ENCODE results near the gene SYPL1. TPM values are rescaled to one million over a fixed set of nuclear protein-coding genes. Genes with fewer than 3 reads are reported as not detected.

SYPL1 gene
- total and polyA plus RNA-seq, 2 donors (not counting 3 experiments of a cell fraction or from before 2014, with no cell fraction given): 59.8 to 67.1 TPM

- peaks cover 13% of the 10 kb centered on the region for H3K4me1 ChIP-seq (ENCODE audit: control insufficient read depth, extremely low read depth, insufficient read depth, low read length)
- no peaks in the 10 kb centered on the region for H4K20me1 ChIP-seq (replicated peaks; ENCODE audit: control insufficient read depth, extremely low read depth, insufficient read depth, low read length)
- no TSS peak for BruUV-seq (replicated peaks)
- POLR2A ChIA-PET: no interaction called here
- CTCF ChIA-PET: no interaction called here
- dilution Hi-C loops (cut with MboI; ENCODE audit: extremely low pct_ligation_motif_present, low sequenced_read_pairs): no loop called here
- FAIRE-seq (no peak), DNase-seq (ENCODE audit: low read depth, low spot score) (no peak)
- H3K9ac ChIP-seq (replicated peaks; ENCODE audit: extremely low read depth, insufficient read depth, low read length): no peak overlapping the region
- no peak overlapping the region for H3K4me3 ChIP-seq (replicated peaks in 1 of 3; ENCODE audit: insufficient read depth in 1 of 3, low read depth in 1 of 3, low read length in 3 of 3)
- H3K9me1 ChIP-seq (replicated peaks; ENCODE audit: control insufficient read depth, extremely low read depth, insufficient read depth, low read length): no peaks in the 10 kb centered on the region
- no peaks in the 10 kb centered on the region for H3K9me3 ChIP-seq (replicated peaks; ENCODE audit: control insufficient read depth, insufficient read depth, low read length)
- H2AFZ ChIP-seq (ENCODE audit: low read depth, low read length): no peak overlapping the region
- H3K4me2 ChIP-seq (ENCODE audit: insufficient read depth, low read length): no peak overlapping the region
- H3K79me2 ChIP-seq (ENCODE audit: control insufficient read depth, insufficient read depth, low read length): no peaks in the 10 kb centered on the region
- TF ChIP-seq EZH2 (IDR thresholded peaks at IDR 0.05; ENCODE audit: borderline replicate concordance, low read depth, low read length, severe bottlenecking) (no peak), MYC (IDR thresholded peaks at IDR 0.05; ENCODE audit: low read depth, low read length) (no peak), POLR2AphosphoS5 (IDR thresholded peaks at IDR 0.05; ENCODE audit: insufficient read depth, low read depth, low read length) (no peak), GATA2 (IDR thresholded peaks at IDR 0.05; ENCODE audit: insufficient read depth, insufficient read length, low read depth, low read length) (no peak)
- intact Hi-C loops (cut with micrococcal nuclease): no loop called here
- no peaks in the 10 kb centered on the region for H3K27me3 ChIP-seq (ENCODE audit: control insufficient read depth in 2 of 2, insufficient read depth in 2 of 2, low read length in 2 of 2)
- no peak overlapping the region for H3K27ac ChIP-seq (ENCODE audit: insufficient read depth, low read depth, low read length)
- H3K36me3 ChIP-seq (ENCODE audit: control insufficient read depth in 2 of 2, extremely low read depth in 1 of 2, insufficient read depth in 2 of 2, low read length in 2 of 2): no peaks in the 10 kb centered on the region
Observed at GRCh38 chr7:106076537-106076936, 35.6 kb downstream of the SYPL1 start.

- no TSS peak for BruUV-seq (replicated peaks)
- Histone ChIP-seq H3K27me3 (ENCODE audit: control insufficient read depth in 2 of 2, insufficient read depth in 2 of 2, low read length in 2 of 2) (no peaks in the 10 kb centered on the region), H3K9me3 (replicated peaks; ENCODE audit: control insufficient read depth, insufficient read depth, low read length) (no peaks in the 10 kb centered on the region), H2AFZ (ENCODE audit: low read depth, low read length) (no peak overlapping the region), H3K27ac (ENCODE audit: insufficient read depth, low read depth, low read length) (no peak overlapping the region), H3K36me3 (ENCODE audit: control insufficient read depth in 2 of 2, extremely low read depth in 1 of 2, insufficient read depth in 2 of 2, low read length in 2 of 2) (no peaks in the 10 kb centered on the region), H3K9me1 (replicated peaks; ENCODE audit: control insufficient read depth, extremely low read depth, insufficient read depth, low read length) (no peaks in the 10 kb centered on the region), H3K4me3 (replicated peaks in 1 of 3; ENCODE audit: insufficient read depth in 1 of 3, low read depth in 1 of 3, low read length in 3 of 3) (no peak overlapping the region), H4K20me1 (replicated peaks; ENCODE audit: control insufficient read depth, extremely low read depth, insufficient read depth, low read length) (no peaks in the 10 kb centered on the region), H3K4me2 (ENCODE audit: insufficient read depth, low read length) (no peak overlapping the region), H3K9ac (replicated peaks; ENCODE audit: extremely low read depth, insufficient read depth, low read length) (no peak overlapping the region), H3K4me1 (ENCODE audit: control insufficient read depth, extremely low read depth, insufficient read depth, low read length) (peaks cover 19% of the 10 kb centered on the region), H3K79me2 (ENCODE audit: control insufficient read depth, insufficient read depth, low read length) (no peaks in the 10 kb centered on the region)
- TF ChIP-seq JUN (IDR thresholded peaks at IDR 0.05; ENCODE audit: borderline replicate concordance, insufficient read depth, insufficient read length, low read depth): no peak
- no peak for TF ChIP-seq POLR2A (IDR thresholded peaks at IDR 0.05; ENCODE audit: low read depth, low read length)
- TF ChIP-seq FOS (IDR thresholded peaks at IDR 0.05; ENCODE audit: borderline replicate concordance, insufficient read depth, low read length): no peak
- no peak for TF ChIP-seq MYC (IDR thresholded peaks at IDR 0.05; ENCODE audit: low read depth, low read length)
- TF ChIP-seq GATA2 (IDR thresholded peaks at IDR 0.05; ENCODE audit: insufficient read depth, insufficient read length, low read depth, low read length): no peak
- TF ChIP-seq CTCF (IDR thresholded peaks at IDR 0.05; ENCODE audit: extremely low read depth in 1 of 2, insufficient read depth in 1 of 2, low read depth in 1 of 2, low read length in 2 of 2): no peak
- TF ChIP-seq POLR2AphosphoS5 (IDR thresholded peaks at IDR 0.05; ENCODE audit: insufficient read depth, low read depth, low read length): no peak
- no peak for TF ChIP-seq MAX (IDR thresholded peaks at IDR 0.05; ENCODE audit: insufficient read depth, insufficient read length)
- TF ChIP-seq EZH2 (IDR thresholded peaks at IDR 0.05; ENCODE audit: borderline replicate concordance, low read depth, low read length, severe bottlenecking): no peak
- dilution Hi-C loops (cut with MboI; ENCODE audit: extremely low pct_ligation_motif_present, low sequenced_read_pairs): no loop called here
- FAIRE-seq (no peak), DNase-seq (ENCODE audit: low read depth, low spot score) (peak; percentile 26)
- POLR2A ChIA-PET: no interaction called here
- CTCF ChIA-PET: no interaction called here
- intact Hi-C loops (cut with micrococcal nuclease): no loop called here
Observed at GRCh38 chr7:106075937-106076336, 36.2 kb downstream of the SYPL1 start.

Data from endothelial cell of umbilical vein (primary cell).